ENCODE results near the gene TBL1X. TPM values are rescaled to one million over a fixed set of nuclear protein-coding genes. Genes with fewer than 3 reads are reported as not detected.

The TBL1X gene
- total RNA-seq, 1 donor from 2014 or later, result 26.4 TPM

DNA sequence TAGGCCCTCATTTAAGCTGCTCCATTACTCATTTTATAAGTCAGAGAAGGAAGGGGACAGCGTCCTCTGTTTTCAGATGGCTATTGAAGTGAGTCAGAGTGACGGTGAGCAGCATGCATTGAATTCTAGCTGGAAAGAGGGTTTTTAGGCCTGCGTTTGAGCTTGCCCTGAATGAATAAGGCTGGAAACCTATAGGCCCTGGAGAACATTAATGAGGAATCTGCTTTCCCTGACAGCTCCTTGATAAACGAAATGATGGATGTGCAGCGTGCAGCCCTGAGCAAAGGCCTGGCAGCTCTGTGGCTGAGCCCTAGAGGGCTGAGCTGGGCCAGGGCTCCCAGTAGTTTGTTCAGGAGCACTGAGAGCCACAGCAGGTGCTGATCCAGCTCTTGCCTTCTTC lies 33.4 kb downstream of the TBL1X start:
- Mint-ChIP-seq H3K4me1 (ENCODE audit: low read depth, unreplicated experiment) (peaks cover 12% of the 10 kb centered on the region), H3K9me3 (ENCODE audit: unreplicated experiment) (no peaks in the 10 kb centered on the region), H3K27ac (ENCODE audit: unreplicated experiment) (no peak overlapping the region), H3K27me3 (ENCODE audit: low read depth, unreplicated experiment) (no peaks in the 10 kb centered on the region), H3K36me3 (ENCODE audit: low read depth, unreplicated experiment) (peaks cover 16% of the 10 kb centered on the region), H3K4me3 (ENCODE audit: unreplicated experiment) (no peak overlapping the region)
- Histone ChIP-seq H3K4me1 (ENCODE audit: insufficient read depth, low read length) (no peaks in the 10 kb centered on the region), H3K9ac (ENCODE audit: low read length) (no peak overlapping the region), H3K9me3 (ENCODE audit: insufficient read depth, low read depth, low read length) (no peaks in the 10 kb centered on the region), H3K4me2 (ENCODE audit: low read length) (no peak overlapping the region), H3K27me3 (ENCODE audit: insufficient read depth, low read length) (no peaks in the 10 kb centered on the region), H2AFZ (ENCODE audit: low read depth, low read length) (no peak overlapping the region), H3K79me2 (ENCODE audit: insufficient read depth, low read length) (peaks cover 9% of the 10 kb centered on the region), H3K36me3 (ENCODE audit: insufficient read depth, low read length) (no peaks in the 10 kb centered on the region), H3K27ac (ENCODE audit: low read depth, low read length) (no peak overlapping the region), H3K4me3 (ENCODE audit: insufficient read depth, low read depth, low read length) (no peak overlapping the region), H4K20me1 (ENCODE audit: insufficient read depth, low read length) (peaks cover 23% of the 10 kb centered on the region)
- no peak for FAIRE-seq
- TF ChIP-seq, protein P1, sequence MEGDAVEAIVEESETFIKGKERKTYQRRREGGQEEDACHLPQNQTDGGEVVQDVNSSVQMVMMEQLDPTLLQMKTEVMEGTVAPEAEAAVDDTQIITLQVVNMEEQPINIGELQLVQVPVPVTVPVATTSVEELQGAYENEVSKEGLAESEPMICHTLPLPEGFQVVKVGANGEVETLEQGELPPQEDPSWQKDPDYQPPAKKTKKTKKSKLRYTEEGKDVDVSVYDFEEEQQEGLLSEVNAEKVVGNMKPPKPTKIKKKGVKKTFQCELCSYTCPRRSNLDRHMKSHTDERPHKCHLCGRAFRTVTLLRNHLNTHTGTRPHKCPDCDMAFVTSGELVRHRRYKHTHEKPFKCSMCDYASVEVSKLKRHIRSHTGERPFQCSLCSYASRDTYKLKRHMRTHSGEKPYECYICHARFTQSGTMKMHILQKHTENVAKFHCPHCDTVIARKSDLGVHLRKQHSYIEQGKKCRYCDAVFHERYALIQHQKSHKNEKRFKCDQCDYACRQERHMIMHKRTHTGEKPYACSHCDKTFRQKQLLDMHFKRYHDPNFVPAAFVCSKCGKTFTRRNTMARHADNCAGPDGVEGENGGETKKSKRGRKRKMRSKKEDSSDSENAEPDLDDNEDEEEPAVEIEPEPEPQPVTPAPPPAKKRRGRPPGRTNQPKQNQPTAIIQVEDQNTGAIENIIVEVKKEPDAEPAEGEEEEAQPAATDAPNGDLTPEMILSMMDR (IDR thresholded peaks at IDR 0.05; ENCODE audit: insufficient read depth, low read depth, low read length), result no peak
- no peak for TF ChIP-seq EZH2 (IDR thresholded peaks at IDR 0.05; ENCODE audit: insufficient read depth, low read length)
- DNase-seq (ENCODE audit: low read depth), result peak; percentile 40

DNA sequence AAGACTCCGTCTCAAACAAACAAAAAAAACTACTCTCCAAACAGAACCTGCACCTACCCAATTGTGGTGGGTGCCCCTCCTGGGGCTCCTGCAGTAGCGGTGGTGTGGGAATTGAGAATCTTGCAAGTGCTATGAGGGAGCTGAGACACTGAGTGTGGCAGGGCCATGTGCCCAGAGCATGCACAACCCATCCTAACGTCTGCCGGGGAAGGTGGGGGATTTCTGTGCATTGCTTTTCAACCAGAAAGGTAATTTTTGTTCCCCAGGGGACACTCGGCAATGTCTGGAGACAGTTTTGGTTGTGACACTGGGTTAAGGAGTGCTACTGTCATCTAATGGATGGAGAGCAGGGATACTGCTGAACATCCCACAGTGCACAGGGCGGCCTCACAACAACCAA lies 35.7 kb downstream of the TBL1X start:
- no peak for TF ChIP-seq EZH2 (IDR thresholded peaks at IDR 0.05; ENCODE audit: insufficient read depth, low read length)
- no peak overlapping the region for H2AFZ ChIP-seq (ENCODE audit: low read depth, low read length)
- peak; percentile 66 for FAIRE-seq
- H3K27me3 ChIP-seq (ENCODE audit: insufficient read depth, low read length), result no peaks in the 10 kb centered on the region
- no peak for DNase-seq (ENCODE audit: low read depth)
- H3K27ac ChIP-seq (ENCODE audit: low read depth, low read length), result no peak overlapping the region
- H3K79me2 ChIP-seq (ENCODE audit: insufficient read depth, low read length), result peaks cover 6% of the 10 kb centered on the region
- Mint-ChIP-seq H3K27me3 (ENCODE audit: low read depth, unreplicated experiment) (no peaks in the 10 kb centered on the region), H3K4me1 (ENCODE audit: low read depth, unreplicated experiment) (peaks cover 6% of the 10 kb centered on the region), H3K27ac (ENCODE audit: unreplicated experiment) (no peak overlapping the region), H3K9me3 (ENCODE audit: unreplicated experiment) (no peaks in the 10 kb centered on the region), H3K36me3 (ENCODE audit: low read depth, unreplicated experiment) (peaks cover 19% of the 10 kb centered on the region), H3K4me3 (ENCODE audit: unreplicated experiment) (no peak overlapping the region)
- no peak overlapping the region for H3K4me3 ChIP-seq (ENCODE audit: insufficient read depth, low read depth, low read length)
- no peaks in the 10 kb centered on the region for H3K36me3 ChIP-seq (ENCODE audit: insufficient read depth, low read length)
- H3K9ac ChIP-seq (ENCODE audit: low read length), result no peak overlapping the region
- H3K4me1 ChIP-seq (ENCODE audit: insufficient read depth, low read length), result no peaks in the 10 kb centered on the region
- H4K20me1 ChIP-seq (ENCODE audit: insufficient read depth, low read length), result peaks cover 19% of the 10 kb centered on the region
- H3K9me3 ChIP-seq (ENCODE audit: insufficient read depth, low read depth, low read length), result no peaks in the 10 kb centered on the region
- no peak overlapping the region for H3K4me2 ChIP-seq (ENCODE audit: low read length)

DNA sequence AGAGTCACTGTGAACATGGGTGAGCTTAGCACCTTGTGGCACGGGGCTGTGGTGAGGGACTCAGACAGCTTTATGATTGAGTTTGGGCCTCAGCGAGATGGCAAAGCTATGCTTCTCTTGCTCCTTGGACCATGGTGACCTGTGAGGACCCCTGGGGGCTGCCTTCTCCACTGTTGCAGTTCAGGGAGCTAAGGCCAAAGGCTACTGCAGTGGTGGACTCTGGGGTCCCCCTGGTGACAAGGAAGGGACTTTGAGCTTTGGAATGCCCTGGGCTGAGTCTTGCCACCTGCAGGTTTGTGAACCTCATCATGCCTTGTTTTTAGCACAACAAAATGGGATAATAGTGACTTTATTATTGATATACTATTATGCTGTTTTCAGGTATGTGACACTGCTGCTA lies 36.5 kb downstream of the TBL1X start:
- Histone ChIP-seq H4K20me1 (ENCODE audit: insufficient read depth, low read length) (peaks cover 14% of the 10 kb centered on the region), H3K4me3 (ENCODE audit: insufficient read depth, low read depth, low read length) (no peak overlapping the region), H3K27me3 (ENCODE audit: insufficient read depth, low read length) (no peaks in the 10 kb centered on the region), H3K4me2 (ENCODE audit: low read length) (no peak overlapping the region), H3K4me1 (ENCODE audit: insufficient read depth, low read length) (no peaks in the 10 kb centered on the region), H3K9ac (ENCODE audit: low read length) (no peak overlapping the region), H3K9me3 (ENCODE audit: insufficient read depth, low read depth, low read length) (no peaks in the 10 kb centered on the region), H3K79me2 (ENCODE audit: insufficient read depth, low read length) (peaks cover 3% of the 10 kb centered on the region), H2AFZ (ENCODE audit: low read depth, low read length) (no peak overlapping the region), H3K36me3 (ENCODE audit: insufficient read depth, low read length) (no peaks in the 10 kb centered on the region), H3K27ac (ENCODE audit: low read depth, low read length) (no peak overlapping the region)
- Mint-ChIP-seq H3K9me3 (ENCODE audit: unreplicated experiment) (no peaks in the 10 kb centered on the region), H3K27ac (ENCODE audit: unreplicated experiment) (no peak overlapping the region), H3K27me3 (ENCODE audit: low read depth, unreplicated experiment) (no peaks in the 10 kb centered on the region), H3K4me3 (ENCODE audit: unreplicated experiment) (no peak overlapping the region), H3K36me3 (ENCODE audit: low read depth, unreplicated experiment) (peaks cover 18% of the 10 kb centered on the region), H3K4me1 (ENCODE audit: low read depth, unreplicated experiment) (peaks cover 6% of the 10 kb centered on the region)
- DNase-seq (ENCODE audit: low read depth) (no peak), FAIRE-seq (no peak)
- TF ChIP-seq, protein P1 (IDR thresholded peaks at IDR 0.05; ENCODE audit: insufficient read depth, low read depth, low read length), result no peak
- TF ChIP-seq EZH2 (IDR thresholded peaks at IDR 0.05; ENCODE audit: insufficient read depth, low read length), result no peak

All from astrocyte (in vitro differentiated cells and primary cell).